AG10803 (cell line): ENCODE results near the gene PDZK1.
"Not testable (repeated sequence)": the region's sequence is repeated elsewhere in the genome, so short reads cannot be mapped to it uniquely, and the experiment has no call there.

Experiments used
- DNase-seq: peaks from one replicate; pipeline ENCODE4 v3.0.0; 2010; ENCODE audit warnings: low read depth
- H3K4me3 ChIP-seq: 2 replicates; pipeline ENCODE4 v1.5.1; 2011; ENCODE audit warnings: mild to moderate bottlenecking, low read length, control low read depth
- CTCF ChIP-seq: conservative IDR thresholded peaks from 2 replicates; pipeline ENCODE4 v1.5.1; 2011; ENCODE audit warnings: mild to moderate bottlenecking, low read length, control low read depth, inconsistent platforms

Gene PDZK1

GRCh38 chr1:145730467-145730866, 23.3 kb upstream of the PDZK1 start:
- DNase-seq = no peak
- no peak overlapping the region for H3K4me3 ChIP-seq
- TF ChIP-seq CTCF = no peak

- DNase-seq = peak; percentile 64
- no peak overlapping the region for H3K4me3 ChIP-seq
- TF ChIP-seq CTCF = no peak
Measured at GRCh38 chr1:145729666-145730436, 22.7 kb upstream of the PDZK1 start.

DNA sequence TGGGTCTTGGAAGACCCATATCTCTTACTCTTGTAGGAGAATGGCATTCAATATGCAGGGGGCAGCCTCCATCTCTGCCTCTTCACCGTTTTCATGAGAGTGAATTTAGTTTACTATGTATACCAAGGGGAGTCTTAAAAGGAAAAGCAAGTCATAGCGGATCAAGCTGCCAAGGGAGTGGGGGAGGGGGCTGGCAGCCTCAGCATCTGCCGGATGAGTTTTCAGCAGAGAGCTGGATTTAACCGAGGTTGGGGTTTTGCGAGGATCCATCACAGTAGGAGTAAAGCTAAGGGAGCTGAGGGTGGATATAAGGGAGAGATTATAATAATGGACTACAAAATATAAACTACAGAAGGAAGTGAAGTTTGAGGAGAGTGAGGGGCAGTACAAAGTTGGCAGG, 22.0 kb upstream of the PDZK1 start:
- H3K4me3 ChIP-seq = no peak overlapping the region
- DNase-seq = peak; percentile 26
- TF ChIP-seq CTCF = no peak

GRCh38 chr1:145726193-145726592, 19.0 kb upstream of the PDZK1 start:
- DNase-seq = not testable (repeated sequence)

GRCh38 chr1:145720878-145721671, 13.9 kb upstream of the PDZK1 start:
- H3K4me3 ChIP-seq = peak overlapping the region; percentile 59
- DNase-seq = peak; percentile 54
- peak; percentile 74 for TF ChIP-seq CTCF

More at GRCh38 chr1:145726193-145726592, 19.0 kb upstream of the PDZK1 start:
- not testable (repeated sequence) for H3K4me3 ChIP-seq

DNA sequence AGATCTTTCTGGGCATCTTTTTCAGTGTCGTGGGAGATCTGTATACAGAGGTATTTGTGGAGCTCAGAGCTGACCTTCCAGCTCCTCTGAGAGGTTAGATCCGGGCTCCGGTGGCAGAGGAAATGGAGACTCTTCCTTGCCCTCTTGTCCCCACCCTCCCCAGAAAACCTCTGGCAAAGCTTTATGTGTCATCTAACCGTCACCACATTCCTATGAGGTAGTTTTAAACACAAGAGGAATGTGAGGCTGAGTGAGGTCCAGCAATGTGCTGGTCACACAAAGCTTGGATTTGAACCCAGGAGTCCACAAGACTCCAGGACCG, 13.3 kb upstream of the PDZK1 start:
- peak; percentile 87 for DNase-seq
- peak overlapping the region; percentile 59 for H3K4me3 ChIP-seq
- TF ChIP-seq CTCF = no peak

DNA sequence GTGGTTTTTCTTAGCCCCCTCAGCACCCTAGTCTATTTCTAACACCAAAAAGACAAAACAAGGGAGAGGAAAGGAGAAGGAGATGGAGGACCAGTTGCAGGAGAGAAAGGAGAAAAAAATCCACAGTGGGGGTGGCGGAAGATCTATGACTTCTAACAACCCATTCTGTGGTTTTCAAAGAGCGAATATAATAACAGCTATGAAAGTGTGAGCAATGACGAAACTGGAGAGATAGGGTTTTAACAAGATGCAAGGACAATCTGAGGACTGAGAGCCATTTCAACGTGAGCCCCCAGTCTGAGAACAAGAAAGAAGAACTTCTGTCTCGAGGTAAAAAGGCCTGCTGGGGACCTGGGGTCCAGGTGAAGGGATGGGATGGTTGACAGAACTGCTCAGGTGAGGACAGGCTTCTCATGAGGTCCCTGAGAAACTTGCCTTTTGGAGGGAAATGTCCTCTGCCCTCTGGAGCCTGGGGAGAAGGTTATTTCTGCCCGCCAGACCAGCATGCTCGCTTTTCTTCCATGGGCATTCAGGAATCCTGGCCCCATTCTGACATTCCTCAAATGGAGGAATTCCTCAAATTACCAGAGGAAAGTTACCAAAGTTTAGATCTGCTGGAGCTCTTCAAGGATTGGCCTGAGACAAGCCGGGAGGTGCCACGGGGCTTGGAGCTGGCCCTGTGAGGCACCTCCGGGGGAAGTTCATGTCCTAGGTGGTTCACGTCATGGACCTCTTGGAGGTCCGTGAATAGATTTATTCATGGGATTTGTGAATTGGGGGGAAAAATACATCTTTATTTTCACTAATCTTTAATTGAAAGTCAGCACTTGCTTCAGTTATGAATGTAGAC, 12.3 kb upstream of the PDZK1 start, which contains the start of gene CD160:
CD160 (plus strand) TSS at position 270 of the 850 bp plus-strand sequence. CDS start 8,829 bp downstream, outside the sequence.
- TF ChIP-seq CTCF = no peak
- DNase-seq = no peak
- no peak within 1 kb of the TSS for H3K4me3 ChIP-seq

DNA sequence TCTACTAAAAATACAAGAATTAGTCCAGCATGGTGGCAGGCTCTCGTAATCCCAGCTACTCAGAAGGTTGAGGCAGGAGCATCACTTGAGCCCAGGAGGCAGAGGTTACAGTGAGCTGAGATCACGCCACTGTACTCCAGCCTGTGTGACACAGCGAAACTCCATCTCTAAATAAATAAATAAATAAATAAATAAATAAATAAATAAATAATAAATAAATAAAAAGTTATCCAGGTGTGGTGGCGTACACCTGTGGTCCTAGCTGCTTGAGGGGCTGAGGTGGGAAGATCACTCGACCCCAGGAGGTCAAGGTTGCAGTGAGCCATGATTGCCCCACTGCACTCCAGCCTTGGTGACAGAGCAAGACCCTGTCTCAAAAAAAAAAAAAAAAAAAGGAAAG, 11.3 kb upstream of the PDZK1 start:
- H3K4me3 ChIP-seq, DNase-seq: not testable (repeated sequence)
